Muscle layer of colon (tissue), 2 donors: ENCODE data around the gene NCBP3.
"Not testable (repeated sequence)": the region's sequence is repeated elsewhere in the genome, so short reads cannot be mapped to it uniquely, and the experiment has no call there.

Source experiments
- H3K27ac ChIP-seq: one replicate; pipeline ENCODE4 v1.7.0; 2013; ENCODE audit warnings: low read depth, mild to moderate bottlenecking, low read length, moderate library complexity
- H3K27me3 ChIP-seq, 2 donors: one replicate each; pipeline ENCODE4 v1.7.0; 2013; ENCODE audit warnings: low read length in 2 of 2, mild to moderate bottlenecking in 2 of 2; ENCODE audit not compliant: insufficient read depth in 2 of 2, control insufficient read depth in 1 of 2
- H3K36me3 ChIP-seq: one replicate; pipeline ENCODE4 v1.7.0; 2013; ENCODE audit warnings: mild to moderate bottlenecking, low read length; ENCODE audit not compliant: insufficient read depth
- H3K4me1 ChIP-seq: one replicate; pipeline ENCODE4 v1.7.0; 2013; ENCODE audit warnings: mild to moderate bottlenecking, low read length; ENCODE audit not compliant: insufficient read depth
- H3K4me3 ChIP-seq, 2 donors: one replicate each; pipeline ENCODE4 v1.7.0; 2013; ENCODE audit warnings: low read length in 2 of 2, low read depth in 1 of 2, mild to moderate bottlenecking in 1 of 2, moderate library complexity in 1 of 2
- H3K9ac ChIP-seq: one replicate; pipeline ENCODE4 v1.7.0; 2013; ENCODE audit warnings: low read length
- H3K9me3 ChIP-seq: one replicate; pipeline ENCODE4 v1.7.0; 2013; ENCODE audit warnings: mild to moderate bottlenecking, low read length
- donor health status: abdominal sarcoma.
- donor health status: Adenocarcinoma of cecum.

NCBP3 gene

GRCh38 chr17:3796110-3796821, 49.8 kb downstream of the NCBP3 start:
- Histone ChIP-seq H3K27ac (no peak overlapping the region), H3K36me3 (no peaks in the 10 kb centered on the region), H3K9me3 (no peaks in the 10 kb centered on the region), H3K27me3 (no peaks in the 10 kb centered on the region), H3K9ac (no peak overlapping the region), H3K4me1 (no peaks in the 10 kb centered on the region), H3K4me3 (no peak overlapping the region)

DNA sequence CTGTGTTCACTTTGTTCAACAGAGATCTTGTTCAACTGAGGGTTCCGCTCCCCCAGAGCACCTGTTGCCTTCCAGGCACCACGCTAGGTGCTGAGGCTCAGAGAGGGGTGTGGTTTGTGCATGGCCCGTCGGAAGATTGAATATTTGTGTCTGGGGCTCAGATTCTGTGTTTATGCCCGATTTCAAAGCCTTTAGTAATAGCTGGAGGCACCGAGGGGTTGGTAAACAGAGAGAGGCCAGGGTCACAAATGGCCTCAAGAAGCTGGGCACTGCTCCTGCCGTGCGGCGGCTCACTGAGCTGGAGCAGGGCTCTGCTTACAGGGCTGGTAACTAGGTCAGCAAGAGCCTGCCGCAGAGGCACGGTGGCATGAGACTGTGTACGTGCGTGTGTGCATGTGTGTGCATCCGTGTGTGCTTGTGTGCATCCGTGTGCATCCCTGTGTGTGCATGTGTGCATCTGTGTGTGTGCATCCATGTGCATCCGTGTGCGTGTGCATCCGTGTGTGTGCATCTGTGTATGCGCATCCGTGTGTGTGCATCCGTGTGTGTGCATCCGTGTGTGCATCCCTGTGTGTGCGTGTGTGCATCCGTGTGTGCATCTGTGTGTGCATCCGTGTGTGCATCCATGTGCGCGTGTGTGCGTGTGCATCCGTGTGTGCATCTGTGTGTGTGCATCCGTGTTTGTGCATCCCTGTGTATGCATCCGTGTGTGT, 50.5 kb downstream of the NCBP3 start:
- no peaks in the 10 kb centered on the region for H3K27me3 ChIP-seq
- H3K4me1 ChIP-seq: no peaks in the 10 kb centered on the region
- no peak overlapping the region for H3K27ac ChIP-seq
- H3K9ac ChIP-seq: no peak overlapping the region
- H3K36me3 ChIP-seq: no peaks in the 10 kb centered on the region
- no peaks in the 10 kb centered on the region for H3K9me3 ChIP-seq
- no peak overlapping the region for H3K4me3 ChIP-seq

- Histone ChIP-seq H3K27ac (no peak overlapping the region), H3K4me3 (no peak overlapping the region), H3K9ac (no peak overlapping the region), H3K36me3 (no peaks in the 10 kb centered on the region), H3K27me3 (no peaks in the 10 kb centered on the region), H3K4me1 (no peaks in the 10 kb centered on the region), H3K9me3 (no peaks in the 10 kb centered on the region)
Observed at GRCh38 chr17:3794557-3795389, 51.3 kb downstream of the NCBP3 start.

DNA sequence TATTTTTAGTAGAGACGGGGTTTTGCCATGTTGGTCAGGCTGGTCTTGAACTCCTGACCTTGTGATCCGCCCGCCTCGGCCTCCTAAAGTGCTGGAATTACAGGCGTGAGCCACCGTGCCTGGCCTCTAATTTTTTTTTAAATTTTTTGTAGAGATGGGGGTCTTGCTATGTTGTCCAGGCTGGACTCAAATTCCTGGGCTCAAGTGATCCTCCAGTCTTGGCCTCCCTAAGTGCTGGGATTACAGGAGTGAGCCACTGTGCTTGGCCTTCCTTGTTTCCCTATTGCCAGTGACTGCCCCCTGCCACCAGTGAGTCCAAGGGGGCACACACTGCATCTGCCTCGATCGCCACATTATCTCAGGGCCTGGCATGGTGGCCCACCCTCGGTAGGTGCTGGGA, 51.9 kb downstream of the NCBP3 start:
- H3K27ac ChIP-seq, H3K4me1 ChIP-seq, H3K9me3 ChIP-seq: not testable (repeated sequence)

DNA sequence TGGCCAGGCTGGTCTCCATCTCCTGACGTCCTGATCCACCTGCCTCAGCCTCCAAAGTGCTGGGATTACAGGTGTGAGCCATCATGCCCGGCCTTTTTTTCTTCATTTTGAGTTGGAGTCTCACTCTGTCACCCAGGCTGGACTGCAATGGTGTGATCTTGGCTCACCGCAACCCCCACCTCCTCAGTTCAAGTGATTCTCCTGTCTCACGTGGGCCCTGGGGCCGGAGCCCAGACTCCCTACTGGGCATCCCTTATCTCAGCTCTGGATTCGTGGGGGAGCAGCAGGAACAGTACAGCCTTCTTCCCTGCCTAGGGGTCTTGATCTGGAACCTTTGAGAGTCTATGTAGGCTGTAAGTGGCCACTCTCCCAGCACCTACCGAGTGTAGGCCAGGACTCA, 52.8 kb downstream of the NCBP3 start:
- not testable (repeated sequence) for H3K4me3 ChIP-seq, H3K27ac ChIP-seq, H3K36me3 ChIP-seq, H3K9ac ChIP-seq, H3K4me1 ChIP-seq, H3K9me3 ChIP-seq, H3K27me3 ChIP-seq

More for the DNA sequence above, 51.9 kb downstream of the NCBP3 start:
- H3K9ac ChIP-seq, H3K4me3 ChIP-seq, H3K27me3 ChIP-seq, H3K36me3 ChIP-seq: not testable (repeated sequence)

GRCh38 chr17:3792481-3792880, 53.6 kb downstream of the NCBP3 start:
- no peaks in the 10 kb centered on the region for H3K36me3 ChIP-seq
- H3K4me3 ChIP-seq: no peak overlapping the region
- H3K9me3 ChIP-seq: no peaks in the 10 kb centered on the region
- no peaks in the 10 kb centered on the region for H3K4me1 ChIP-seq
- H3K9ac ChIP-seq: no peak overlapping the region
- H3K27me3 ChIP-seq: no peaks in the 10 kb centered on the region
- no peak overlapping the region for H3K27ac ChIP-seq

DNA sequence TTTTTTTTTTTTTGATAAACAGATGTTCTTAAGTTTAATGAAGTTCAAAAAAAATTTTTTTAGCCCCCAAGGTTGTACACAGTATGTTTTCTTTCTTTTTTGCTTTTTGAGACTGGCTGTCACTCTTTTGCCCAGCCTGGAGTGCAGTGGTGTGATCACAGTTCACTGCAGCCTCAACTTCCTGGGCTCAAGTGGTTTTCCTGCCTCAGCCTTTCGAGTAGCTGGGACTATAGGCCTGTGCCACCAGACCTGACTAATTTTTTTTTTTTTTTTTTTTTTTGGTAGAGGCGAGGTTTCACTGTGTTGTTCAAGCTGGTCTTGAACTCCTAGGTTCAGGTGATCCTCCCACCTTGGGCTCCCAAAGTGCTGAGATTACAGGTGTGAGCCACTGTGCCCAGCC, 57.8 kb downstream of the NCBP3 start:
- no peaks in the 10 kb centered on the region for H3K9me3 ChIP-seq
- H3K36me3 ChIP-seq: no peaks in the 10 kb centered on the region
- no peaks in the 10 kb centered on the region for H3K4me1 ChIP-seq

DNA sequence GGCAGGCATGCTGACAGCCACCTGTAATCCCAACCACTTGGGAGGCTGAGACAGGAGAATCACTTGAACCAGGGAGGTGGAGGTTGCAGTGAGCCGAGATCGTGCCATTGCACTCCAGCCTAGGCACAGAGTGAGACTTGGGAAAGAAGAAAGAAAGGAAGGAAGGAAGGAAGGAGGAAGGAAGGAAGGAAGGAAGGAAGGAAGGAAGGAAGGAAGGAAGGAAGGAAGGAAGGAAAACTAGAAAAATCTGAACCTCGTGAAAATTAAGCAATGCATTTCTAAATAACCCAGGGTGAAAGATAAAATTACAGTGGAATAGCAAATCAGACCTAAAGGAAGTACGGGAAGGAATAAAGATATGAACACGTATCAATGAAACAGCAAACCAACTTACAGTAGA, 60.7 kb downstream of the NCBP3 start:
- not testable (repeated sequence) for H3K9me3 ChIP-seq, H3K4me1 ChIP-seq, H3K27ac ChIP-seq, H3K27me3 ChIP-seq, H3K4me3 ChIP-seq, H3K36me3 ChIP-seq, H3K9ac ChIP-seq

More for the DNA sequence above, 57.8 kb downstream of the NCBP3 start:
- no peak overlapping the region for H3K27ac ChIP-seq
- H3K9ac ChIP-seq: no peak overlapping the region
- H3K4me3 ChIP-seq: no peak overlapping the region
- H3K27me3 ChIP-seq: no peaks in the 10 kb centered on the region

DNA sequence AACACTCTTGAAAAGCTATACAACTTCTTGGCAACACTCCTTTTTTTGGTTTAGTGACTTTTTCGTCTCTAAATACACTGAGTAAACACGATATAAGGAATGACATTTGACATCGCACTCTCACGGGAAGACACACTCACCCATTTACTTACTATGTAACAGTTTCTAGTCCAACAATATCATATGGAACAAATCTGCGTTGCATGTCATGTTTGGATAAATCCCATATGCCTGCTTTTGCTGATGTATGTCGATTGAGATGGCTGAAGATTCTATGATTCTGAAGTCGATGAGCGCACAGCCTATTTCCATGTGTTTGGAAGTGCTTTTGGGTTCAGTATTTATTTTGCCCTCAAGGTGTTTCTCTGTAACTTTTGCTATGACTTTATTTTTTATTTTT, 63.3 kb downstream of the NCBP3 start:
- Histone ChIP-seq H3K36me3 (no peaks in the 10 kb centered on the region), H3K9ac (no peak overlapping the region), H3K27ac (no peak overlapping the region), H3K9me3 (no peaks in the 10 kb centered on the region), H3K27me3 (no peaks in the 10 kb centered on the region), H3K4me1 (no peaks in the 10 kb centered on the region), H3K4me3 (no peak overlapping the region)

- Histone ChIP-seq H3K9me3 (no peaks in the 10 kb centered on the region), H3K27me3 (no peaks in the 10 kb centered on the region), H3K36me3 (no peaks in the 10 kb centered on the region), H3K4me3 (no peak overlapping the region), H3K27ac (no peak overlapping the region), H3K9ac (no peak overlapping the region), H3K4me1 (no peaks in the 10 kb centered on the region)
Observed at GRCh38 chr17:3780986-3781385, 65.1 kb downstream of the NCBP3 start.

DNA sequence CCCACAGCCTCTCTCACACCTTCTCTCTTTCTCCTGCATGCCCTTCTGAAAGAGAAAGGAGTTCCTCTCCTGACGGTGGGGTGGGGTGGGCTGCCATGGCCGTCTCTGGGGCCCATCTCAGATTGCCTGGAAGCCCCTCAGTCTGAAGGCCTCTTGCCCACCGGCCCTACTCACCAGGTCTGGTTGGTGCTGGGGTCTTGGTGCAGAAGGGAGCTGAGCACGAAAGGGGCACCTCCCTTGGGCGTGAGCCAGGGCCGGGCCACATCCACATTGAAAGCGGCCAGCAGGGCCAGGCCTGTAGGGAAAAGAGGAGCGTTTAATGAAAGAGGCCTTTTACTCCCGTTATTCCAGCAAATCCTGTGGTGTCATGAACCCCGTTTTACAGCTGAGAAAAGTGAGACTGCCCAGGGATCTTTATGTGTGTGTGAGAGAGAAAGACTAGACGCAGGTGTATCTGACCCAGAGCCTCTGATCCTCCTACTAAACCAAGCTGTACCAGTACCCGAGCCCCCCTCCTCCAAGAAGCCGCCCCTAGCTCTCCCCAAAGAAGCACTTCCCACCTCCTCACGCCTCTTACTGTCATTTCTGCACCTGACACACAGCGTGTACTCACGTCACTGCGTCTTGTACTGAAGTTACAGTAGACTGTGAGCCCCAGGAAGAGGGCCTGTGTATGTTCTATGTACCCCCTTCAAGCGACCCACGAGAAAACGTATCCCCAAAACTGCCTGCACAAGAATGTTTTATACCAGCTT, 68.5 kb downstream of the NCBP3 start:
- Histone ChIP-seq H3K4me3 (no peak overlapping the region), H3K27me3 (no peaks in the 10 kb centered on the region), H3K9ac (no peak overlapping the region), H3K36me3 (no peaks in the 10 kb centered on the region), H3K9me3 (no peaks in the 10 kb centered on the region), H3K27ac (no peak overlapping the region), H3K4me1 (no peaks in the 10 kb centered on the region)
